ENCODE data around the gene KCTD17. TPM values are rescaled to one million over a fixed set of nuclear protein-coding genes. Genes with fewer than 3 reads are reported as not detected.

Gene KCTD17
- total and polyA plus RNA-seq, 2 of the 13 experiments (the other 11 are each of a cell fraction or from before 2014, with no cell fraction given) = 5.3 to 11.7 TPM

DNA sequence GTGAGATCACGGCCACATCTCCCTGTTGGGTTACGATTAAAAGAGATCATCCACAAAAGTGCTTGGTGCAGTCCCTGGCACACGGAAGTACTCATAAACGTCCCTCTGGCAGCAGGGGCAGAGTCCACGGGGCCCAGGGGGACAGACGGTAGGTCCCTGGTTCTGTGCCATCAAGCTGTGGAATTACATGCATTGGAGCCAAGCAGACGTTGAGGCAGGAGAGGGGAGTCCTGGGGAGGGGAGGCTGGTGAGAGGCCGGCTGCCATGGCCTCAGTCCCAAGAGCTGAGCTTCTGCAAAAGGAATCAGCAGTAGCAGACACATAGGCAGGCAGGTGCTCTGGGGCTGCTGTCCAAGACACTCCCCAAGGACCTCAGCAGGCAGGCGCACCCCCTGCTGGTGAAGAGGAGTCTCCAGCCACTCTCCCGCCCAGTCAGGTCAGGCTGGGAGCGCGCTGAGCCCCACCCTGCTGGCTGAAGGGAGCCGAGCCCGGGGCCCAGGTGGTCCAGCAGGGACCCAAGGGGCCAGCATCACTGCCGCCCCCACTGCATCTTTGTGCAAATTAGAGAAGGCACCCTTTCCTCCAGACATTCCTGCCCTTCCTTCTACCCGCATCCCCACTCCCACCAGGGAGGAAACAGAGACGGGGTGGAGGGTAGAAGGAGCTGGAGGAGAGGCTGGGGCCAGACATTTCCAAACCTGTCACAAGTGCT is 7.6 kb upstream of the KCTD17 start (continued):
- TF ChIP-seq MZF1 (CRISPR knock-in tag; IDR thresholded peaks at IDR 0.05; ENCODE audit: borderline replicate concordance) (no peak), ZNF282 (IDR thresholded peaks at IDR 0.05; ENCODE audit: partially characterized antibody) (no peak), JUN (CRISPR knock-in tag; IDR thresholded peaks at IDR 0.05) (no peak), ZNF768 (CRISPR knock-in tag; IDR thresholded peaks at IDR 0.05) (peak; percentile 62; the same call in 1 of the 2 replicates), TEAD3 (CRISPR knock-in tag; optimal IDR thresholded peaks at IDR 0.05; ENCODE audit: borderline replicate concordance) (peak; percentile 29), ZNF737 (CRISPR knock-in tag; IDR thresholded peaks at IDR 0.05; ENCODE audit: borderline replicate concordance) (no peak), ZNF251 (CRISPR knock-in tag; IDR thresholded peaks at IDR 0.05) (no peak), ZNF205 (CRISPR knock-in tag; IDR thresholded peaks at IDR 0.05) (no peak), NAIF1 (CRISPR knock-in tag; IDR thresholded peaks at IDR 0.05; ENCODE audit: borderline replicate concordance) (no peak), ZNF782 (CRISPR knock-in tag; IDR thresholded peaks at IDR 0.05; ENCODE audit: borderline replicate concordance) (peak; percentile 77; the same call in 1 of the 2 replicates), POLR2AphosphoS2 (IDR thresholded peaks at IDR 0.05; ENCODE audit: low read depth, low read length) (no peak)
- TF ChIP-seq, protein P1, sequence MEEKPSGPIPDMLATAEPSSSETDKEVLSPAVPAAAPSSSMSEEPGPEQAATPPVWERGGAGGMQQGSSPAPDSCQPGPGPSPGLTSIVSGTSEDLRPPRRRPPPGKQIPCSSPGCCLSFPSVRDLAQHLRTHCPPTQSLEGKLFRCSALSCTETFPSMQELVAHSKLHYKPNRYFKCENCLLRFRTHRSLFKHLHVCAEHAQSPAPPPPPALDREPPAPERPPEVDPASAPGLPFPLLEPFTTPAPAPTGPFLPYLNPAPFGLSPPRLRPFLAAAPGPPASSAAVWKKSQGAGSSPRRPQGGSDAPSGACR (CRISPR knock-in tag; IDR thresholded peaks at IDR 0.05) = no peak
- TF ChIP-seq, protein P2, sequence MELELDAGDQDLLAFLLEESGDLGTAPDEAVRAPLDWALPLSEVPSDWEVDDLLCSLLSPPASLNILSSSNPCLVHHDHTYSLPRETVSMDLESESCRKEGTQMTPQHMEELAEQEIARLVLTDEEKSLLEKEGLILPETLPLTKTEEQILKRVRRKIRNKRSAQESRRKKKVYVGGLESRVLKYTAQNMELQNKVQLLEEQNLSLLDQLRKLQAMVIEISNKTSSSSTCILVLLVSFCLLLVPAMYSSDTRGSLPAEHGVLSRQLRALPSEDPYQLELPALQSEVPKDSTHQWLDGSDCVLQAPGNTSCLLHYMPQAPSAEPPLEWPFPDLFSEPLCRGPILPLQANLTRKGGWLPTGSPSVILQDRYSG (CRISPR knock-in tag; IDR thresholded peaks at IDR 0.05) = no peak
- TF ChIP-seq, protein P3, sequence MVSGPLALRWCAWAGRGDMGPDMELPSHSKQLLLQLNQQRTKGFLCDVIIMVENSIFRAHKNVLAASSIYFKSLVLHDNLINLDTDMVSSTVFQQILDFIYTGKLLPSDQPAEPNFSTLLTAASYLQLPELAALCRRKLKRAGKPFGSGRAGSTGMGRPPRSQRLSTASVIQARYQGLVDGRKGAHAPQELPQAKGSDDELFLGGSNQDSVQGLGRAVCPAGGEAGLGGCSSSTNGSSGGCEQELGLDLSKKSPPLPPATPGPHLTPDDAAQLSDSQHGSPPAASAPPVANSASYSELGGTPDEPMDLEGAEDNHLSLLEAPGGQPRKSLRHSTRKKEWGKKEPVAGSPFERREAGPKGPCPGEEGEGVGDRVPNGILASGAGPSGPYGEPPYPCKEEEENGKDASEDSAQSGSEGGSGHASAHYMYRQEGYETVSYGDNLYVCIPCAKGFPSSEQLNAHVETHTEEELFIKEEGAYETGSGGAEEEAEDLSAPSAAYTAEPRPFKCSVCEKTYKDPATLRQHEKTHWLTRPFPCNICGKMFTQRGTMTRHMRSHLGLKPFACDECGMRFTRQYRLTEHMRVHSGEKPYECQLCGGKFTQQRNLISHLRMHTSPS (CRISPR knock-in tag; IDR thresholded peaks at IDR 0.05; ENCODE audit: low read depth) = peak; percentile 92
- TF ChIP-seq, protein P4, sequence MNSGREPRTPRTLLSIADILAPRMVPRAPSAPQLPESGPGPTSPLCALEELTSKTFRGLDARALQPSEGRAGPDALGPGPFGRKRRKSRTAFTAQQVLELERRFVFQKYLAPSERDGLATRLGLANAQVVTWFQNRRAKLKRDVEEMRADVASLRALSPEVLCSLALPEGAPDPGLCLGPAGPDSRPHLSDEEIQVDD (CRISPR knock-in tag; IDR thresholded peaks at IDR 0.05; ENCODE audit: borderline replicate concordance) = no peak
- TF ChIP-seq, protein P5, sequence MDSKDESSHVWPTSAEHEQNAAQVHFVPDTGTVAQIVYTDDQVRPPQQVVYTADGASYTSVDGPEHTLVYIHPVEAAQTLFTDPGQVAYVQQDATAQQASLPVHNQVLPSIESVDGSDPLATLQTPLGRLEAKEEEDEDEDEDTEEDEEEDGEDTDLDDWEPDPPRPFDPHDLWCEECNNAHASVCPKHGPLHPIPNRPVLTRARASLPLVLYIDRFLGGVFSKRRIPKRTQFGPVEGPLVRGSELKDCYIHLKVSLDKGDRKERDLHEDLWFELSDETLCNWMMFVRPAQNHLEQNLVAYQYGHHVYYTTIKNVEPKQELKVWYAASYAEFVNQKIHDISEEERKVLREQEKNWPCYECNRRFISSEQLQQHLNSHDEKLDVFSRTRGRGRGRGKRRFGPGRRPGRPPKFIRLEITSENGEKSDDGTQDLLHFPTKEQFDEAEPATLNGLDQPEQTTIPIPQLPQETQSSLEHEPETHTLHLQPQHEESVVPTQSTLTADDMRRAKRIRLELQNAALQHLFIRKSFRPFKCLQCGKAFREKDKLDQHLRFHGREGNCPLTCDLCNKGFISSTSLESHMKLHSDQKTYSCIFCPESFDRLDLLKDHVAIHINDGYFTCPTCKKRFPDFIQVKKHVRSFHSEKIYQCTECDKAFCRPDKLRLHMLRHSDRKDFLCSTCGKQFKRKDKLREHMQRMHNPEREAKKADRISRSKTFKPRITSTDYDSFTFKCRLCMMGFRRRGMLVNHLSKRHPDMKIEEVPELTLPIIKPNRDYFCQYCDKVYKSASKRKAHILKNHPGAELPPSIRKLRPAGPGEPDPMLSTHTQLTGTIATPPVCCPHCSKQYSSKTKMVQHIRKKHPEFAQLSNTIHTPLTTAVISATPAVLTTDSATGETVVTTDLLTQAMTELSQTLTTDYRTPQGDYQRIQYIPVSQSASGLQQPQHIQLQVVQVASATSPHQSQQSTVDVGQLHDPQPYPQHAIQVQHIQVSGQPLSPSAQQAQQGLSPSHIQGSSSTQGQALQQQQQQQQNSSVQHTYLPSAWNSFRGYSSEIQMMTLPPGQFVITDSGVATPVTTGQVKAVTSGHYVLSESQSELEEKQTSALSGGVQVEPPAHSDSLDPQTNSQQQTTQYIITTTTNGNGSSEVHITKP (CRISPR knock-in tag; IDR thresholded peaks at IDR 0.05; ENCODE audit: low read depth) = peak; percentile 90
